ENCODE results near the gene BET1.

DNA sequence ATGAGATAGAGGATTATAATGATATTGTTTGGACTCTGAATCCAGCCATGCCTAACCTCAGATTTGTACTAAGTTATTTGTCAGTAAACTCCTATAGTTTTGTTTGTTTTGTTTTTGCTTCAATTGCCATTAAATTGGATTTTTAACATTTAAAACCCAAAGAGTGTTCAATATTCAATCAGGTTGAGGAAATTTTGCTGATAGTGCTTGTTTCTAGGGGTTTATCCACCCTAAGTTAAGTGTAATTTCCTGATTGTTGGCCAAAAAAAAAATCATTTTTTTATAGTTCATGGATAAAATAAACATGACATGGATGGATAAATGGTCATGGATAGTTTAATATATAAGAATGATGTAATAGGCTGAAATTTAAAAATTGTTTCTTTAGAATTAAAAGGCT is 11.4 kb upstream of the BET1 start:
- TF ChIP-seq EZH2 (IDR thresholded peaks at IDR 0.05) (no peak), POLR2AphosphoS5 (IDR thresholded peaks at IDR 0.05; ENCODE audit: borderline replicate concordance, low read depth, low read length) (no peak), FOXP2 (optimal IDR thresholded peaks at IDR 0.05; ENCODE audit: control extremely low read depth, extremely low read length, insufficient read depth) (no peak)

Data from SK-N-MC (cell line).